Measurements from ENCODE around the gene VIPR1.

VIPR1 gene

GRCh38 chr3:42581709-42582473, 79.4 kb downstream of the VIPR1 start, which contains the start of gene SEC22C:
TSS of gene SEC22C (minus strand) at chr3:42581967. CDS start at chr3:42569046, 12,921 bp downstream.
- peak; percentile 97 for DNase-seq

DNA sequence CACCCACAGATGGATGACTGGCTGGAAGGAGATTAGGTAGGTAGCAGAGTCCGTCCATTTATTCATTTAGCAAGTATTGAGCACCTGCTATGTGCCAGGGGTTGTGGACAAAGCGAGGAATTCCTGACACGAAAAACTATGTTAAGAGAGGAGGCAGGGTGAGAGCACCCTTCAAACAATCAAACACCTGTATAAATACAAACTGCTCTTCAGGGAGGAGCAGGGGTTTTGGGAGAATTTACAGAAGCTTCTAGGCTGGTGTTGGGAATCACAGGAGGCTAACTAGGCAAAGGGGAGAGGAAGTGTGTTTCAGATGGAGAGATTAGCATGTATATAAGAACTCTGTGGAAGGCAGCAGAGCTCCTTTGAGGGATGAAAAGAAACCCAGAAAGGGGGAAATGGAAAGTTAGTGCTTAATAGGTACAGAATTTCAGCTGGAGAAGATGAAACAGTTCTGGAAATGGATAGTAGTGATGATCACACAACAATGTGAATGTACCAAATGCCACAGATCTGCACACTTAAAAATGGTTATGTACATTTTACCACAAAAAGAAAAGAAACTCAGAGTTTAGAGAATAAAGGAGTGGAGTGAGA, 80.1 kb downstream of the VIPR1 start:
- DNase-seq, result no peak

All from stimulated activated CD8-positive, alpha-beta memory T cell treated with anti-CD3 and anti-CD28 coated beads, Interleukin-4, amount 100 ng/mL, for 48 hours (primary cell).